SU-DHL-6 (cell line): ENCODE data around the gene RPH3AL.

Experiments
- H2AFZ ChIP-seq: fragments of 200-600 bp; sonication (generic); 2 replicates; pipeline ENCODE4 v1.6.1; 2014; ENCODE audit warnings: low read depth, mild to moderate bottlenecking, moderate library complexity, mixed read lengths, antibody characterized with exemption, low read length; ENCODE audit not compliant: severe bottlenecking
- H3F3A ChIP-seq: fragments of 200-600 bp; shearing (Covaris generic); 2 replicates; pipeline ENCODE4 v1.6.0; 2016; ENCODE audit warnings: antibody characterized with exemption, mild to moderate bottlenecking; ENCODE audit not compliant: insufficient read depth
- H3K27ac ChIP-seq: fragments of 200-600 bp; sonication (generic); 2 replicates; pipeline ENCODE4 v1.5.1; 2016; ENCODE audit warnings: low read depth, mild to moderate bottlenecking, low read length, moderate library complexity, mixed read lengths
- H3K27me3 ChIP-seq: fragments of 200-600 bp; sonication (generic), shearing (Covaris generic); 2 replicates; pipeline ENCODE4 v1.6.0; 2014; ENCODE audit warnings: mild to moderate bottlenecking, low read length
- H3K36me3 ChIP-seq: fragments of 200-600 bp; sonication (generic); 2 replicates; pipeline ENCODE4 v1.6.1; 2014; ENCODE audit warnings: mild to moderate bottlenecking, low read length, mixed read lengths
- H3K4me2 ChIP-seq: fragments of 300-600, 200-600 bp; shearing (Covaris generic), sonication (generic); 2 replicates; pipeline ENCODE4 v1.6.0; 2014; ENCODE audit warnings: low read length, low read depth, mild to moderate bottlenecking; ENCODE audit not compliant: poor library complexity, severe bottlenecking
- H3K4me3 ChIP-seq: fragments of 200-600 bp; sonication (generic); 2 replicates; pipeline ENCODE4 v1.5.1; 2014; ENCODE audit warnings: antibody characterized with exemption, low read length, mild to moderate bottlenecking, mixed read lengths; ENCODE audit not compliant: insufficient read depth, poor library complexity, severe bottlenecking
- H3K79me2 ChIP-seq: fragments of 200-600 bp; sonication (generic); 2 replicates; pipeline ENCODE4 v1.6.1; 2014; ENCODE audit warnings: mild to moderate bottlenecking, low read length, moderate library complexity; ENCODE audit not compliant: insufficient read depth
- H3K9ac ChIP-seq: fragments of 200-600 bp; sonication (generic); 2 replicates; pipeline ENCODE4 v1.7.0; 2014; ENCODE audit warnings: mild to moderate bottlenecking, low read length
- H3K9me2 ChIP-seq: fragments of 200-600 bp; sonication (generic); replicated peaks from 2 replicates; pipeline ENCODE4 v1.6.1; 2014; ENCODE audit warnings: low read length; ENCODE audit not compliant: insufficient read depth
- H3K9me3 ChIP-seq: fragments of 200-600 bp; sonication (generic); 2 replicates; pipeline ENCODE4 v1.6.1; 2014; ENCODE audit warnings: low read length, mixed read lengths; ENCODE audit not compliant: insufficient read depth
- H4K20me1 ChIP-seq: fragments of 200-600 bp; sonication (generic); 2 replicates; pipeline ENCODE4 v1.6.1; 2014; ENCODE audit warnings: low read depth, mild to moderate bottlenecking, antibody characterized with exemption, low read length, moderate library complexity, mixed read lengths
- CTCF ChIP-seq: fragments of 200-600 bp; sonication (generic); IDR thresholded peaks from one replicate; pipeline ENCODE4 v1.5.1; 2017; ENCODE audit warnings: antibody characterized with exemption, mild to moderate bottlenecking, low read length, moderate library complexity; ENCODE audit not compliant: insufficient read depth, poor library complexity, severe bottlenecking
- EZH2phosphoT487 ChIP-seq: fragments of 200-600 bp; sonication (generic), shearing (Covaris generic); conservative IDR thresholded peaks from 2 replicates; pipeline ENCODE4 v1.6.1; 2018; ENCODE audit warnings: mild to moderate bottlenecking, antibody characterized with exemption, low read length, moderate library complexity, mixed read lengths

RPH3AL gene

DNA sequence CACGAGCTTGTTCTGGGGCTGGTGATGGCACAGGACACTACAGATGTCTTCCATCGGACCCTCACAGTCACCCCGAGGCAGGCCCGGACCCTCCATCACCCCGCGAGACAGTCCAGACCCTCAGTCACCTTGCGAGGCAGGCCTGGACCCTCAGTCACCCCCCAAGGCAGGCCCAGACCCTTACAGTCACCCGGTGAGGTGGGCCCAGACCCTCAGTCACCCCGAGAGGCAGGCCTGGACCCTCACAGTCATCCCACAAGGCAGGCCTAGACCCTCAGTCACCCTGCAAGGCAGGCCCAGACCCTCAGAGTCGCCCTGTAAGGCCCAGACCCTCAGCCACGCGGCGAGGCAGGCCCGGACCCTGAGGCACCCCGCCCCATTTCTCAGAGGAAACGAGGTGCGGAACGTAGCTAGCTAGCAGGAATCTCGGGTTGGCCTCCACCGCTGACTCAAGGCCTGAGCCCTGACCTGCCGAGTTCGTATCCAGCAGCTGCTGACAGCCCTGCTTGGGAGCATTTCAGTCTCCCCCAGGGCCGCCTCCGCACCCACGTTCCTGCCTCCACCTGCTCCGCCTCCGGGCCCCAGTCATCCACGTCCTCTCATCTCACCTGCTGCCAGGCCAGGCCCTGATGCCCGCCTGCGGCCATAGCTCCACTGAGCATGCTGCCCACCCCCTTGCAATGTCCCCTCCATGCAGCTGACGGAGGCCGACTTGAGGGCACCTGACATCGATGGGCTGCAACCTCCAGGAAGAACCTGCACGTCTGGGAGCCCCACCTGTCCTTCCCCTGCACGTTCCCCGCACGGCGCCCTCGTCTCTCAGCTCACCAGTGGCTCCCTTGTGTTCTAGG is 28.7 kb downstream of the RPH3AL start:
- H3K36me3 ChIP-seq: no peaks in the 10 kb centered on the region
- TF ChIP-seq CTCF: no peak
- no peak for TF ChIP-seq EZH2phosphoT487
- no peak overlapping the region for H3K27ac ChIP-seq
- no peak overlapping the region for H3K4me2 ChIP-seq
- no peaks in the 10 kb centered on the region for H3K9me2 ChIP-seq
- H3F3A ChIP-seq: no peaks in the 10 kb centered on the region
- no peak overlapping the region for H3K4me3 ChIP-seq
- H3K27me3 ChIP-seq: no peaks in the 10 kb centered on the region
- no peaks in the 10 kb centered on the region for H4K20me1 ChIP-seq
- H3K9ac ChIP-seq: no peak overlapping the region
- H3K9me3 ChIP-seq: no peaks in the 10 kb centered on the region
- no peak overlapping the region for H2AFZ ChIP-seq
- H3K79me2 ChIP-seq: no peaks in the 10 kb centered on the region

DNA sequence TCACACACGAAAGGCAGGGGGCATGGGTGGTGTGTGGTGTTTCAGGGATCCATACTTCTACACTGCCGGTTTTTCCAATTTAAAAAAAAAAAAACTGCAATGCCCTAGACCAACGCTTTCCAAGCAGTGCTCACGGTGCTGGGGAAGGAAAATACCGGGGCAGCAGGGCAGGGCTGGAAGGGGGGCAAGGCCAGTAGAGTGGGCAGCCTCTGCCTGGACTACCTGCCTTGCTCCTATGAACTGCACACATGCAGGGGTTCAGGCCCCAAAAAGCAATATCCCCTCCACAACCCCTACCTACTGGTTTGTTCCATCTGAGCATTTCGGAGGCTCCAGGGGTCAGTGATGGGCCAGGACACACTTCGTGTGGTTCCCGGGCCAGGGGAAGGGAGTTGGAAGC is 29.4 kb downstream of the RPH3AL start:
- no peaks in the 10 kb centered on the region for H3K9me2 ChIP-seq
- no peak overlapping the region for H3K9ac ChIP-seq
- H4K20me1 ChIP-seq: no peaks in the 10 kb centered on the region
- no peaks in the 10 kb centered on the region for H3K79me2 ChIP-seq
- H3K27ac ChIP-seq: no peak overlapping the region
- no peaks in the 10 kb centered on the region for H3K27me3 ChIP-seq
- H3K4me2 ChIP-seq: no peak overlapping the region
- H3K4me3 ChIP-seq: no peak overlapping the region
- TF ChIP-seq CTCF (no peak), EZH2phosphoT487 (no peak)
- no peaks in the 10 kb centered on the region for H3K36me3 ChIP-seq
- H3K9me3 ChIP-seq: no peaks in the 10 kb centered on the region
- H2AFZ ChIP-seq: no peak overlapping the region
- H3F3A ChIP-seq: no peaks in the 10 kb centered on the region

GRCh38 chr17:322006-322780 is 30.4 kb downstream of the RPH3AL start:
- H3K4me3 ChIP-seq: no peak overlapping the region
- no peaks in the 10 kb centered on the region for H3K27me3 ChIP-seq
- H3K27ac ChIP-seq: no peak overlapping the region
- no peak overlapping the region for H3K4me2 ChIP-seq
- no peaks in the 10 kb centered on the region for H4K20me1 ChIP-seq
- no peaks in the 10 kb centered on the region for H3K9me2 ChIP-seq
- H3K79me2 ChIP-seq: no peaks in the 10 kb centered on the region
- TF ChIP-seq EZH2phosphoT487 (no peak), CTCF (no peak)
- H3K9ac ChIP-seq: no peak overlapping the region
- H2AFZ ChIP-seq: no peak overlapping the region
- no peaks in the 10 kb centered on the region for H3F3A ChIP-seq
- H3K9me3 ChIP-seq: no peaks in the 10 kb centered on the region
- no peaks in the 10 kb centered on the region for H3K36me3 ChIP-seq
